Measurements from ENCODE around the gene PTHLH.

DNA sequence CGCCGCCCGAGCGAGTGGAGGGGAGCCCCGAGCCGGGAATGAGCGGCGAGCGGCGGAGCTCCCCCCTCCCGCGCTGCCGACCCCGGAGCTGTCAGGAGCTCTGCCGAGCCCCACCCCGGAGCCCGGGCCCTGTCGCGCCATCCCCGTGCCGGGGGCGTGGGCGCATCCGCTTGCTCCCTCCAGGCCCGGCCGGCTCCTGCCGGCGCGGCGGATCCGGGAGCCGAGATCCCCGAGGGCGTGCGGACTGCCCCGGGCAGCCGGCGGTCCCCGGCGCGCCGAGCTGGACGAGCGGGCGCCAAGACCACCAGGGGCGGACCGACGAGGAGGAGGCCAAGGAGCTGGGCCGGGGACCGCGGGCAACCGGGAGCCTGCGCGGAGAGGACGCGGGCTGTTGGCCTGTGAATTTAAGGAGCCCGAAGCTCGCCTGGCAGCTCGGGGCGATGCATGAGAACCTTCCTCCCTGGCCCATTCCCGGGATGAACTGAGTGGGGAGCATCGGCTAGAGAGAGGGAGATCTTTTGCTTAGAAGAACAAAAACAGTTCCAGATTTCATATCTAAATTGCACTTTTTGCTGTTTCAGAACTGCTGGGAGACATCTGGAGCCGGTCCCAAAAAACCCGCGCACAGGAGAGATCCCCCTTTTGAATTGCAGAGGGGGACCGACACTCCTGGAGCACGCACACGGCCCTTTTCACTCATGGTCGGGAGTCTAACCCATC lies 2.0 kb downstream of the PTHLH start:
- TF ChIP-seq, protein P1, sequence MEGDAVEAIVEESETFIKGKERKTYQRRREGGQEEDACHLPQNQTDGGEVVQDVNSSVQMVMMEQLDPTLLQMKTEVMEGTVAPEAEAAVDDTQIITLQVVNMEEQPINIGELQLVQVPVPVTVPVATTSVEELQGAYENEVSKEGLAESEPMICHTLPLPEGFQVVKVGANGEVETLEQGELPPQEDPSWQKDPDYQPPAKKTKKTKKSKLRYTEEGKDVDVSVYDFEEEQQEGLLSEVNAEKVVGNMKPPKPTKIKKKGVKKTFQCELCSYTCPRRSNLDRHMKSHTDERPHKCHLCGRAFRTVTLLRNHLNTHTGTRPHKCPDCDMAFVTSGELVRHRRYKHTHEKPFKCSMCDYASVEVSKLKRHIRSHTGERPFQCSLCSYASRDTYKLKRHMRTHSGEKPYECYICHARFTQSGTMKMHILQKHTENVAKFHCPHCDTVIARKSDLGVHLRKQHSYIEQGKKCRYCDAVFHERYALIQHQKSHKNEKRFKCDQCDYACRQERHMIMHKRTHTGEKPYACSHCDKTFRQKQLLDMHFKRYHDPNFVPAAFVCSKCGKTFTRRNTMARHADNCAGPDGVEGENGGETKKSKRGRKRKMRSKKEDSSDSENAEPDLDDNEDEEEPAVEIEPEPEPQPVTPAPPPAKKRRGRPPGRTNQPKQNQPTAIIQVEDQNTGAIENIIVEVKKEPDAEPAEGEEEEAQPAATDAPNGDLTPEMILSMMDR (IDR thresholded peaks at IDR 0.05; ENCODE audit: low read depth, low read length): no peak
- no peak for TF ChIP-seq POLR2A (IDR thresholded peaks at IDR 0.05; ENCODE audit: extremely low read depth, insufficient read length)

All from NB4 (cell line).